Myocyte (in vitro differentiated cells): ENCODE measurements around the gene FGFR1OP2. TPM values are rescaled to one million over a fixed set of nuclear protein-coding genes. Genes with fewer than 3 reads are reported as not detected.

ENCODE experiments used
- DNase-seq: peaks from one replicate; pipeline ENCODE4 v3.0.0-alpha.2; 2012; ENCODE audit warnings: low read depth
- total RNA-seq: library from RNA; depleted of rRNA; stranded (reverse); fragments of >200 nt; gene quantifications from 2 replicates; pipeline ENCODE4 v1.2.3, GENCODE V29; 2014

Gene FGFR1OP2
- total RNA-seq, 1 donor from 2014 or later: 62.0 TPM

DNA sequence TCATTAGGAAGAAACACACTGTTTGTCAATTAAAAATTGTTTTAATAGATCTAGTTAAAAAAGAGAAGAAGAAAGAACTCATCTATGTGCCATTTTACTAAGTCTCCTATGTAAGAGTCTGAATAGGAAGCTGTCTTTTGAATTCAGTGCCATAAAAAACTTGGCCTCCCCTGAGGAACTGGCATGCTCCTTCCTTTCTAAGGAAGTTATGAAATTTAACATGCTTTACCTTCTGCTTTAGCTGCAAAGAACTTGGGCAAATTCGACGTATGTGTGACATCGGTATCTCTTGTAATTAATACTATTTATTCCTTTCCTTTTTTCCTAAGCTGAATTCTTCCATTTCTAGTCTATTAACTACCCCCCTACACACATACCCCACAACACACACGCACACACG lies 63.4 kb downstream of the FGFR1OP2 start:
- DNase-seq: no peak

- no peak for DNase-seq
These were observed 63.9 kb downstream of the FGFR1OP2 start for GRCh38 chr12:27002141-27002540.

- DNase-seq: peak; percentile 19
These were observed 65.4 kb downstream of the FGFR1OP2 start for GRCh38 chr12:27003421-27004381.

DNA sequence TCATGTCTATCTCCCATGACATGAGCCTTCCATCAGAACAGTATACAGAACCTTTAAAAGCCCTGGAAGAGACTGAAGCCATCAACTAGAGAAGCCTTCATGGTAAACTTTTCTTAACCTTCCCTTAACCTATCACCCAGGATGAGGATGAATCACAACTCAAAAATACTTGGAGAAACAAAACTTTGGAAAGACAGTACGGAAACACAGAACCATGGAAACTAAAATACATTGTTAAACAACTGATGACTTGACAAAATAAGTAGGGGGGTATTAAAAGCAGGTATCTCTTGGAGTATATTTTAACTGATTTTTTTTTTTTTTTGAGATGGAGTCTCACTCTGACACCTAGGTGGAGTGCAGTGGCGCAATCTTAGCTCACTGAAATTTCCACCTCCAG lies 67.2 kb downstream of the FGFR1OP2 start:
- DNase-seq: no peak

- no peak for DNase-seq
These were observed 68.7 kb downstream of the FGFR1OP2 start for GRCh38 chr12:27006797-27007467.

DNA sequence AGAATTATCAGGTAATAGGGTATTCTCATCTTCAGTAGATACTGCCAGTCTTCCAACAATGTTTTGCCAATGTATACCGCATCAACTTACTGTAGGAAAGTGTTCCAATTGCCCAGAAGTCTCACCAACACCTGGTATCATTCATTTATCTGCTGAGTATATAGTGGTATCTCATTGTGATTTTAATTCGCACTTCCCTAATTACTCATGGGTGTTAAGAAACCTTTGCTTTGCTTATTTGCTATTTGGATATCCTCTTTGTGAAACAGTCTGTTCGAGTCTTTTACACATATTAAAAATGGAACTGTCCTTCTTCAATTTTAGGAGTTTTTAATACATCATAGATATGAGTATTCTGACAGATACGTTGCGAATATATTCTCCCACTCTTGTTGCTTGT lies 69.8 kb downstream of the FGFR1OP2 start:
- DNase-seq: no peak

- no peak for DNase-seq
These were observed 71.6 kb downstream of the FGFR1OP2 start for GRCh38 chr12:27009881-27010301.

DNA sequence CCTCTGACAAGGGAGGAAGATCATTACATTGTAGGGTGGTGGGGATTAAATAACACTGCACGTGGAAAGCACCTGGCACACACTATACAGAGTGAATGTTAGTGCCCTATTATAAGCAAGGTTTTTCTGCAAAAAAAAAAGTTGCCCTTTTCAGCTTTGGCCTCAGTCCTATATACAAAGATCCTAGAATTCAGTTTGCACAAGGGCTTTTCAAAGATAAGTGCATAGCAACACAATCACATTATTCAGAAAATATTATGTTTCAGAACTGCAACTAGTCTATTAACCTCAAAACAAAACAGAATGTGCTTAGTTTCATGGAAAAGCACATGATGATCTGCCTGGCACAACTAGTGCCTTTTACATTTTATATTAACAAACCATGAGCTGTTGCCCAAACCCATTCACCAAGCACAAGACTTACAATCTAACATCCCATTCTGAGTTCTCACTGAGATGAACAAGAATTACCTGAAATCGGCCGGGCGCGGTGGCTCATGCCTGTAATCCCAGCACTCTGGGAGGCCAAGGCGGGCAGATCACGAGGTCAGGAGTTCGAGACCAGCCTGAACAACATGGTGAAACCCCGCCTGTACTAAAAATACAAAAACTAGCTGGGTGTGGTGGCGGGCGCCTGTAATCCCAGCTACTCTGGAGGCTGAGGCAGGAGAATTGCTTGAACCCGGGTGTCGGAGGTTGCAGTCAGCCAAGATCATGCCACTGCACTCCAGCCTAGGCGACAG lies 74.1 kb downstream of the FGFR1OP2 start:
- peak; percentile 13 for DNase-seq

GRCh38 chr12:27012982-27013255 lies 74.6 kb downstream of the FGFR1OP2 start:
- no peak for DNase-seq

- DNase-seq: peak; percentile 52
These were observed 75.4 kb downstream of the FGFR1OP2 start for GRCh38 chr12:27013611-27014084.

DNA sequence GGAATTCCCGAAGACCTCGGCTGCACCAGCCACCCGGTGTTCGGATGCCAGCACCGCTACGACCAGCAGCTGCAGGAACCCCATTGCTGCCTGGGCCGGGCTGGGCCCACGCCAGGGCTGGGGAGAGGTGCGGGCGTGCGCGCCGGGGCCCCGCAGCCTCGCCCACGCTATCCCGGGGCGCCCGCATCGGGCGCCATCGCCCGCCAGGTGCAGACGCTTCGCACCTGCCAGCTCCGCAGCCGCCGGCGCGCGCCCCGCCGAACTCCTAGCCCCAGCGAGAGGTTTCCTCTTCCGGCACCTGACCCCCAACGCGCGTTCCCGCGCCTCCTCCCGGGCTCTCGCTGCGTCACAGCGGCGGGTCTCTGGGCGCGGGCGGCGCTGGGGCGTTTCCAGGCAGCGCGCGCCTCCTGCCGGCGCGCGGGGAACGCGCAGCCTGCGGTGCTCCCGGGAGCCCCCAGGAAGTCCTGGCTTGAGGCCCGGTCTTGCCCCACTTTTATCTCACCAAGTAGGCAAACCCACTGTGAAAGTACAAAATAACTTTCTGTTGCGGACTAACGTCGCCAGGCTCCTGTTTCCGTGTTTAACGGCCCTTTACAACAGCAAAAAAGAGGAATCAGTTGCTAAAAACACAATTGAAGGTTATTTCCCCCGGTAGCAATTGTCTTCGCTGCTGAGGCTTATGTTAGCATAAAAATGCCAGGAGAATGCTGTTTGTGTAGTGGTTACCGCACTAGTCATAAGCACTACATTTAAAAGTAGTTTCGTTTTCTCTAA lies 76.0 kb downstream of the FGFR1OP2 start, which contains the start of gene TM7SF3:
TSS of gene TM7SF3 (minus strand) at position 300 of the 774 bp plus-strand sequence. CDS start at position 84, 216 bp downstream.
- DNase-seq: peak; percentile 90

DNA sequence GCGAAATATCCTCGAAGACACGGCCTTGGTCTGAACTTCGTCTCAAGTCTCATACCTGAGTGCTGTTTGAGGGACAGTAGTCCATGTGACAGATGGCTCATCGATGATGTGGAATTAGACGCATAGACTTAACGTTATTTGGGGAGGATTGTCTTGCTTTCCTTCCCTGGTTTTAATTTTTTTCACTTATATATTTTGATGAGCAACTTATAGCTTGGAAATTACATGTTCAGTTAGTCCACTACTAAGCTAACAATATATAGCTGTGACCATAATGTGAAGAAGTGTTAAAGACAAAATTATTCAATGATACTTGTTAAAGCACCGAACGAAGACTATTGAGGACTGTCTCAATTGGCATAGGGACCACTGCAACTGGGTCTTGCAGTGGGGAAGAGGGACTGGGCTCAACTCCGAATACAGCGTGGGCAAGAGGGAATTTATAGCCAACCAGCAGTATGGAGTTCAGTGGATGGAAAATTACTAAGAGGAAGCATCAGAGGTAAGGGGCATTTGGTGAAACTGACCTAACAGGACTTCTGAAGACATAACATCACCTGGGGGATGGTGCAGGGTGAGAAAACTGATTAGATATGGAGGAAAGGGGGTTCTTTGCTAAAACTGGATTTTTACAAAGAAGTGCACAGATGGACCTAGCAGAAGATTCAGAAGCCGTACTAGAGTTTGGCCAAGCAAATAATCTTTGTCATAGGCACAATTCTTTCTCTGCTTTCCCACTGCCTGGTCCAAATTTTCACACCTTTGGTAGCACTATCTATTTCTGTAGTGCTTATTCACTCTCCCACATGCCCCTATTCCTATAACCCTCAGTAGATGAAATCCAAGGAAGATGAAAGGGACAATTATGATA lies 76.8 kb downstream of the FGFR1OP2 start:
- DNase-seq: no peak

- peak; percentile 42 for DNase-seq
These were observed 77.4 kb downstream of the FGFR1OP2 start for GRCh38 chr12:27015730-27016076.

Other genes with a start within 250 kb of the FGFR1OP2 start
- gene ITPR2, start 105.3 kb upstream of the FGFR1OP2 start, total RNA-seq: 5.8 and 8.9 TPM in 2 replicates
- gene INTS13, start 489 bp upstream of the FGFR1OP2 start, total RNA-seq: 51.1 and 70.4 TPM in 2 replicates
- 56.4 and 78.7 TPM in 2 replicates for gene TM7SF3, start 75.9 kb downstream of the FGFR1OP2 start, total RNA-seq
- gene MED21, start 84.1 kb downstream of the FGFR1OP2 start, total RNA-seq: 60.9 and 73.5 TPM in 2 replicates
- not detected in 2 replicates for gene C12orf71, start 144.1 kb downstream of the FGFR1OP2 start, total RNA-seq